Measurements from ENCODE around the gene RSPO4.

Gene RSPO4

DNA sequence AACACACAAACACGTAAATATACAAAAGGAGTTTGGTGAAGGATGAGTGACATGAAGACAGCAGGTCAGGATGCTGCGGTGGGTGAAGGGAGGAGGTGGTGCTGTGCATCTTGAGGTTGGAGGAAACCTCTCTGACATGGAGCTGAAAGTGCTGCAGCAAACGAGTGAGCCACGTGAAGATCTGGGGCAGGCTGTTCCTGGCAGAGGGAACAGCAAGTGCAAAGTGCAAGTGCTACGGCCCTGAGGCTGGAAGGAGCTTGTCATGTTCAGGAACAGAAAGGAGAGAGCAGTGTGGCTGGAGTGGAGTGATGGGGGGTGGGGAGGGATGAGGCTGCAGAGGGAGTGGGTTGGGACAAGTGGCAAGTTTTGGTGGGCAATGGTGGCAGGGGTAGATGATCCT, 61.2 kb downstream of the RSPO4 start:
- no peak for DNase-seq

DNA sequence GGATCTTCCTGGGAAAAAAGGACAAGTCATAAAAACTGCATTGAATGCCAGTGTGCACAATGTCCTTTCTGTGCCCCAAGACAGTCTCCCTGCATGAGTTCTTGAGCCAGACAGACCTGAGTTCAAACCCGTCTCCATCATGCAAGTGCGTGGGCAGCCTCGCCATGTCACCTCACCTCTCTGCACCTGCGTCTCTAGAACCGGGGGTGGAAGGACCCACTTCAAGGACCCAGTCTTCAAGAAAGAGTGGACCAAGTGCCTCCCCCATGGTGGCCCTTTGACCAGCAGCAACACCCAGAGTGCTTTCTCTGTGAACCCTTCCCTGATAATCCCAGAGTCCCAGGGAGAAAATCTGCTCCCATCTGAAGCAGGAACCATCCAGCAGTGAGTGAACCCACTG, 62.5 kb downstream of the RSPO4 start:
- DNase-seq, result no peak

DNA sequence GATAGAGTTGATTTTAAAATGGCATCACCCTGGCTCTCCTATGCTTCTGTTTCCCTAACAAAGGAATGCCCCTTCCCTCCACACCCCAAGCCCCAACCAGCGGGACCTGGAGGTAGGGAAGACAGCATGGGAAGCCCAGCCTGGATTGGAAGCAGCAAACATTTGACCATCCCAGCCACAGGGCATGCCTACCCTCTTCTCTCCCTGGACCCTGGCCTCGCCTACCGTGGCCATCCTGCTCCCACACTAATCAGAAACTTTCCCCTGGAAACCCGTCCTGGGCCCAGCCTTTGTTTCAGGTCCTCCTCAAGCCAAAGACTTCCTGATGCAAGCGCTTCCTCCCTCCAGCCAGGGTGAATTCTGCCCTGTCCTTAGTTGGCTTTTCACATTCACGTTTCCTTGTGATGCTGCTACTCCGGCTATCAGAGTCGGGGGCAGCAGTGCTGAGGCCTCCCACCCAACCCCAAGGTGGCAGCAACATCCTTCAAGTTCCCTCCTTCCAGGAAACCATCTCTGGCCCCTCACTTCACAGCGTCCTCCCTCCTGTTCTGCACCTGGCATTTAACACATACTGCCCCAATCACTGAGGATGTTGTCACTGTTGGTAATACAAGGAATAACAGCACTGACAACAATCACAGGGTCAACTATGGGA, 67.8 kb downstream of the RSPO4 start:
- no peak for DNase-seq

DNA sequence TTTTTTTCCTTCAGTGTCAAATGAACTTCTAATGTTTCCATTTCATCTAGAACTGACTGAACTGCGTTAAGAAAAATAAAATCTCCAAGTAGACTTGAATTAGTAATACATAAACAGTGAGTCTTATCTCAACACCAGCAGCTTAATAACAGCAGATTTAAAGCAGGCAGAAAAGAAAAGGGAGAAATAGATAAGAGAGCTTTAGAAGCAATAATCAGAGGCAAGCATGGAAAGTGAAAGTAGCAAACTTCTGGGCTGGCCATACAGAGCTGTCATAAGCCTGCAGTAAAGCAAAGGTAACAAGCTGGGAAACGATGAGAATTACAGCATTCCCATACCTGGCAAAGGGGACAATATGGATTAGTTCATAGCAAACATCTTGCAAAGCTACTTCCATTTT, 69.1 kb downstream of the RSPO4 start:
- no peak for DNase-seq

DNA sequence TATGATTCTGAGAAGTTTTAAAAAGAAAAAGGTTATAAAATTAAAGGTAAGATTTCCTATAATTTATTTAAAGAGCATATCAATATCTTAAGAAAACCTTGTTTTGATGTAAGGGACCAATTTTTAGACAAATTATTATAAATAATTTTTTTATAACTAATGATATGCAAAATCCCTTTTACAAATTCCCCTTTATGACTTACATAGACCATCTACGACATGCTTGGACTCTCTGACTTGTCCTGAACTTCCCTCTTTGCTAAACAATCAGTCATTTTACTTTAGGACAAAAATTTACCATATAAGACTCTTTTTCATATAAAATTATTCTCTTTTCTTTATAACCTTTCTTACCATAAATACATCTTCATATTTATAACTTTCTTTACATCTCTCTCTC, 70.7 kb downstream of the RSPO4 start:
- DNase-seq, result no peak

DNA sequence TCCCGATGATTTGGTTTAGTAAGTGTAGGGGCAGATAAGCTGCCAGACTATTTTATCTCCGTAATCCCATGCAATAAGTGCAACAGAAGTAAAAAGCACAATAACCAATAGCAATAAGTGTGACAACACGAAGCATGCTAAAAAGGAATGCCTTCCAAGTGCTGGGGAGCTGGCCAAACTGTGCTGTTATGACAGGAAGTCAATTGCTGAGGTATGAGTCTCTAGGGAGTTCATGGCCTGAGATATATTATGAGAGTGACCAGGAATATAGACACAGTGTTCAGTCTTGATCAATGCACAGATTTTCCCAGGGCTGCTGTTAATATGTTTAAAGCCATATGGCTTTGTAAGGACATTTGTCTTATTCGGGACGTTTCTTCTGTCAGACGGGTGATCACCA, 75.4 kb downstream of the RSPO4 start:
- DNase-seq, result no peak

DNA sequence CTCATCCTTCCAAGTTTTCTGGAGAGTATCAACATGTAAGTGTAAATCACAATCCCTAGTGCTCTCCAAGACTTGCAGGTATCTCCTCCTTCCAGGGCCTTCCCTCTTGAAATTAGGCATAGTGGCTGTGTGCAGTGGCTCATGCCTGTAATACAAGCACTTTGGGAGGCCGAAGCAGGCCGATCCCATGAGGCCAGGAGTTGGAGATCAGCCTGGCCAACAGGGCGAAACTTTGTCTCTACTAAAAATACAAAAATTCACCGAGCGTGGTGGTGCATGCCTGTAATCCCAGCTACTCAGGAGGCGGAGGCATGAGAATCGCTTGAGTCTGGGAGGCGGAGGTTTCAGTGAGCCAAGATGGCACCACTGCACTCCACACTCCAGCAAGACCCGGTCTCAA, 76.6 kb downstream of the RSPO4 start:
- DNase-seq, result no peak

DNA sequence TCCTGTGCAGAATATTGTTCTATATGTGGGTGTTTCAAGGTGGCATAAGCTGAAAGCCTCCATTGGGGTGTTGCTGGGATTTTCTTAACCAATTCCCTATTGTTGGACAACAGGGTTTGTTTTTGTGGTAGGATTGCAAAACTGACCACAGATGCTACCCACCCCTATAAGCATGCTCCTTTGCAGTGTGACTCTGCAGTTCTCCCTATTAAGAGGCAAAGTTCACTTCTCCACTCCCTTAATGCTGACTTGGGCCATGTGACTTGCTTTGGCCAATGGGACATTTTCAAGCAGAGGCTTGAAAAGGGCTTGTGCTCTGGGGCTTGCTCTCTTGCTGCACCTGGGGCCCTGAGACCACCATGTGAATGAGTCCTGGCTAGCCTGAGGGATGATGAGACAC, 77.5 kb downstream of the RSPO4 start:
- DNase-seq, result no peak

DNA sequence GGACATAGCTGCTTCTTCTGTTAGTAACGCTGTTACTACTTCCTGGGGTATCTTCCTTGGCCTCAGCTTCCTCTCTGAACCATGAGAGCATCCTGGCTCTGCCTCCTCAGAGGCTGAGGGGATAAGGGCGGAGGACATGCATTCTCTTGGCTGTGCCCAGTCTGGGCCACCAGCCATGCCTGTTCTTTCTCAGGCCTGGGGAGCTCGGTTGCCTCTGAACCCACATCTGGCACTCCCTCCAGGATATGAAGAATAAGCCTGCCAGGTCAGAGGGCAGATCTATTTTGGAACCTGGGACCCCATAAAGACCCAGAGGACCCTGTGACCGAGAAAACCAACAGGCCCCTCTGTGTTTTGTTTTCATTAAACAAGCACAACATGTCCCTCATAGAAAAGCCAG, 79.3 kb downstream of the RSPO4 start:
- DNase-seq, result no peak

DNA sequence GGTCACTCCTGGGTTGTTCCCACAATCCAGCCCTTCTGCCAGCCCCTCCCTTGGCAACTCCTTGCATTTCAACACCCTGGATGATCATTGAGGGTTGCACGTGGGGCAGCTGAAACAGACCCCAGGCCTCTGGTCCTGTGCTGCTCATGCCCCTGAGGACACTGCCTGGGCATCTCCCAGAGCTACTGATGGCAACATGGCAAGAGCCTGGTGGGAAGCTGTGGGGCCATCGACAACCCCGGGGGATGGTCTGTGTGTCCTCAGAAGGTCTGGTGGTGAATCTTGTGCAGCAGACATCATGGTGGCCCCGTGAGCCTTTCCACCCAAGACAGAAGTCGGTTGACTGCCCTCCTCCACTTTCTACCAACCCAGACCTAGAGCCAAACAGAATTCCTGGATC, 81.0 kb downstream of the RSPO4 start:
- no peak for DNase-seq

DNA sequence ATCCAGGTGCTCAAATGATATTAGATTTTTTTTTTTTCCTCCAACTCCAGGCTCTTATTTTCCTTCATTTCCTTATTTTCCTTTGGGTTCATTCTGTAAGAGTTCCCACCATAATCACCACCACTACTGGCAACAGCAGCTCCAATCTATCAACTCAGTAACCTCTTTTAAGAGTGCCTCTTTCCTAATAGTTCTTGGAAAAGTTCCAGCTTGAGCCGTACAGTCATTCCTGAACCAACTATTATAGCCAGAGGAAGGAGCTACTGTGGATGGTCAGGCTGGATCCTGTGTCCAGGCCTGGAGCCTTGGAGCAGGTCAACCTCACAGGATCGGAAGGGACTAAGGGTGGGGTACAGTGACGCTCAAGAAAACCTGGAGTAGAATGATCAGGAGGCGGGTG, 81.8 kb downstream of the RSPO4 start:
- no peak for DNase-seq

DNA sequence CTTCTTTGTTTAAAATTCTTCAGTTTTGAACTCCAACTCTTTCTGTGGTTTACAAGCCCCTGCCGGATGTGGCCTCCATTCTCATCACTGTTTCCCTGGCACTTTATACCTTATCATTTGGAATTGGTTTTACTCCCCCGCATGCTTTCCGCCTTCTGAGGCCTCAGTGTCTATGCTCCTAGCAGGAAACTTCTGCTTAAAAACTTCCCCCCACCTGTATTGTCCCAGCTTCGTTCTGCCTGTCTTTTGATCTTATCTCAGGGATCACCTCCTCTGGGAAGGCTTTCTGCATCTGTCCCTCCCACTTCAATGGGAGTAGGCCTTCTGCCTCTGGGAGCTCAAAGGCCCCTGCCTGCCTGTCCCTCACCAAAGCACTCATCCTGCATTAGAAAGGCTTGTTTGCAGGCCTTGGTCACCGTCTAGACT, 82.6 kb downstream of the RSPO4 start:
- DNase-seq, result no peak

DNA sequence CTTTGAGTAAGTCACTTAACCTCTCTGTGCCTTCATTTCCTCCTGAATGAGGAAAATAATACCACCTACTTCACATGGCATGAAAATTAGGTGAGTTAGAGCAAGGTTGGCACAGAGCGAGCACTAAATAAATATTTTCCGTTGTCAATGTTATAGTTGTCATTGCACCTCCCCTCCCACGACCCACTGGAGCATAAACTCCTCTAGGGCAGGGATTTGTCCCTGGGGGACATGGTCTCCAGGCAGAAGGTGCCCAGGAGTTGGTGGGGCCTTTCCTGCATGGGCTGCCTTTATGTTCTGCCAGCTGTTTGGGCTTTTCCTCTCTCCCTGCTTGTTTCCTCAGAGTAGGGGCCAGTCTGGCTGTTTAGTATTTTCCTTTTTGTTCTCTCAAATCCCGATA, 84.7 kb downstream of the RSPO4 start:
- DNase-seq, result no peak

DNA sequence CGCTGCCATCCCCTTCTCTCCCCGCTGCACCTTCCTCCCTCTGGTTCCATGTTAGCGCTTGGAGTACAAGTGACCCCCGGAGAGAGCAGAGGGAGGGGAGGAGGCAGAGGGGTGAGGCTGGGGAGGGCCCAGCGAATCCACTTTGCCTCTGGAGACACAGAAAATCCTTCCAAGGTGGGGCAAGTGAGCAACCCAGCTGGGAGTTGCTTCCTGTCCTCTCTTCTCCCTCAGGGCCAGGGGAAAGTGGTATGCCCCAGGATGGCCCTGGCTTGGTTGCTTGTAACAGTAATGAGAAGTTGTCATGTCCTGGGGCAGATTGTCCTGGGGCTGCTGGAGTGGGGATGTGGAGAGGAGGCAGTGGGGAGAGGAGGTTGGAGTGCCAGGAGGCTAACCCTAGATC, 85.3 kb downstream of the RSPO4 start:
- DNase-seq, result no peak

DNA sequence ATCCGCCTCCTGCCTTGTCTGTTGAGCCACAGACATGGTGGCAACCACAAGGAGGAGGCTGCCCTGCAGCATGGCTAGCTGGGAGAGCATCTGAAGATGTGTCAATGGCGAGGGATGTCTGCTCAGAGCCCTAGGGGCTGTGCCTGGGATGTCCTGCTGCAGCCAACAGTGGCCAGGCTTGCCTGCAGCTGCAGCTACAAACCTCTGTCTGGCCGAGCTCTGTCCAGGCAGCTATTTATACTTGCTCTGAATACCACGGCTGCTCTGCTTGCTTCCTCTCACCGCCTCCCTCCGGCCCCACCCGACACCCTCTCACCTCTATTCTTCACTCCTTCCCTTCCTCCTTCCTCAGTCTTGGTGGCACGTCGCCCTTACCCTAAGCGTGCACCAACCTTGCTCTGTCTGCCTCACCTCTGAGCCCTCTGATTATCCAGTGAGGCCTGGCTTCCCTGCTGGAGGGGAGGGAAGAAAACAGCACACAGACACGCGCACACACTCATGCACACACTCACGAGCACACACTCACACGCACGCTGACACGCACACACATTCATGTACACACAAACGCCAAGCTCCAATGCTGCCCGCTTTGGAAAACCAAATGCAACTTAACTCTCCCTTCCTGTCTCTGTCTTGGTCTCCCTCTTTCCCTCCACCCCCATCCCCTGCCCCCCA, 85.8 kb downstream of the RSPO4 start, which contains the start of gene ANGPT4:
ANGPT4 (minus strand) TSS at position 210 of the 675 bp plus-strand sequence; CDS start at position 90, 120 bp downstream.
- DNase-seq, result no peak

DNA sequence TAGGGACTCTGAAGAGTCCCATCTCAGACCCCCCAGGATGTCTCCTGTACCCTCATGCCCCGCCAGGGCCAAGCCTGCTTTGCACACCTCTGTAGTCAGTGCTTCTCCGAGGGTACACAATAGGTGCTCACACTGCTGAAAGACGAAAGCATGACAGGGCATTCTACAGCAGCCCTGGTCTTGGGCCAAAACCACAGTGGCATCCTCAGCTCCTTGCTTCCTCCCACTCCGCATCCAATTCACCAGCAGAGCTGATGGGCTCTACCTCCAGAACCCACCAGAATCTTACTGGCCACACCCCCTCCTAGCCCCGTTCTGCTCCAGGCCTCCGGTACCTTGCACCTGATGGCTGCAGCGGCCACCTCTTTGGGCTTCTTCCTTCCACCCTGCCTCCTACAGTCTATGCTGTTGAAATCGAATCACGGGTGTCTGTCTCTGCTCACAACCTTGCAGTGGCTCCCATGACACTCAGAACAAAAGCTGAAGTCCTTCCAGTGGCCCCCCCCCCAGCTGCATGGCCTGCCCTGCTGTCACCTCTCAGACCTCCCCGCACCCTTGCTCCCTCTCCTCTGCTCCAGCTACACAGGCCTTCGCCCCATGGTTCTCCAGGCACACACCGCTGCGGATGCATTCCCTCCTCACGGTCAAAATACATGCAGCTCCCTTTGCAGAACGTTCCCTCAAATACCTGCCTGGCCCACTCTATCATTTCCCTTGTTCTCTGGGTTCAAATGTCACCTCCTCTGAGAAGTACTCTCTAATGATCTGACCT, 87.2 kb downstream of the RSPO4 start:
- no peak for DNase-seq

DNA sequence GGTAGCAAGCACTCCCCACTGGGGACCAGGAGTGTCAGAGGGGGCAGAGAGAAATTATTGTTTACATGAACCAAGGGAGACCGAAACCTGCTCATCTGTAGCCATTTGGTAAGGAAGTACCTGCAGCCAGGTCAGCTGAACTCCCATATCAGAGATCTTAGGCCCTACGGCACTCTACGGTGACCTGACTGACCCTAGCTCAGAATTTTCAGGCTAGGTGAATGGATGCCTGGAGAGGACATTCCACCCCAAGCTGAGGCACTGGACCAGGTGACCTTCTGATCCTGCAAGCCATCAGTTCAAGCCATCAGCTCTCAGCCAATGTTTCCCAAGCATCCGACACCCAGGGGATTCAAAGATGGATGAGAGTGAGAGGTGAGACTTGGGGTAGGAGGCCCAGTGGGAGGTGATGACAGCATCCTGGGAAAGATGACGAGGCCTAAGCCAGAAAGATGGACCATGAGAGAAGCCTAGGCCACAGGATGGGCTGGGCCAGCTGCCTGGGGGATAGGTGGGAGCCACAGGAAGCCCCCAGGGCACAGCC, 88.7 kb downstream of the RSPO4 start:
- no peak for DNase-seq

DNA sequence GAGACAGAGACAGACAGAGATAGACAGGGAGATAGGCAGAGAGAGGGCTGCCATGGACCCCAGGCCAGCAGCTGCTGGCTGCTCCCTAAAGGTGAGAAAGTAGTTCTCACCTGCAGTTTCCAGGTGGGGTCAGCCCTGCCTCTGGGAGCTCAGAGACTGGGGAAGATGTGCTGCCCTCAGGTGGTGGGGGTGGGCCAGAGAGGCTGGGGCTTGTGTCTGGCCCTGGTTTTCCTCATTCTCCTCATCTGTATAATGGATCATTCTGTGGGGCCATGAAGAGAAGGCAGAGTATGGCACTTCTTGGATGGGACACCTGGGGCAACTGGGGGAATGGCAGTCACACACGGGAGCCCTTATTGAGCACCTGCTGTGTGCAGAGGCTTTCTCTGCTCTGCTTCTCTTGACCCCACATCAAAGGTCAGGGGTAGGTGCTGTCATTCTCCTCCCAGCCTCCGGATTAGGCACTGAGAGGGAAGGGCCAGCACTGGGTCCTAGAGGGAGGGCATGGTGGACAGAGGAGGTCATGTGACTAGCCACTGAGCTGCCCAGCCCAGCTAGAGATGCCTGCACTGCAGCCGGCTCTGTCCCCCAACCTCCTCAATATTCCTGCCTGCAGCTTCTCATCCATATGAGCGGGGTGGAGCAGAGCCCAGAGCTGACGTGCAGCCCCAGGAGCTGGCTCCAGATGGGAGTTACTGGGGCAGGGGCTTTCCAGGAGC, 90.1 kb downstream of the RSPO4 start:
- DNase-seq, result no peak

DNA sequence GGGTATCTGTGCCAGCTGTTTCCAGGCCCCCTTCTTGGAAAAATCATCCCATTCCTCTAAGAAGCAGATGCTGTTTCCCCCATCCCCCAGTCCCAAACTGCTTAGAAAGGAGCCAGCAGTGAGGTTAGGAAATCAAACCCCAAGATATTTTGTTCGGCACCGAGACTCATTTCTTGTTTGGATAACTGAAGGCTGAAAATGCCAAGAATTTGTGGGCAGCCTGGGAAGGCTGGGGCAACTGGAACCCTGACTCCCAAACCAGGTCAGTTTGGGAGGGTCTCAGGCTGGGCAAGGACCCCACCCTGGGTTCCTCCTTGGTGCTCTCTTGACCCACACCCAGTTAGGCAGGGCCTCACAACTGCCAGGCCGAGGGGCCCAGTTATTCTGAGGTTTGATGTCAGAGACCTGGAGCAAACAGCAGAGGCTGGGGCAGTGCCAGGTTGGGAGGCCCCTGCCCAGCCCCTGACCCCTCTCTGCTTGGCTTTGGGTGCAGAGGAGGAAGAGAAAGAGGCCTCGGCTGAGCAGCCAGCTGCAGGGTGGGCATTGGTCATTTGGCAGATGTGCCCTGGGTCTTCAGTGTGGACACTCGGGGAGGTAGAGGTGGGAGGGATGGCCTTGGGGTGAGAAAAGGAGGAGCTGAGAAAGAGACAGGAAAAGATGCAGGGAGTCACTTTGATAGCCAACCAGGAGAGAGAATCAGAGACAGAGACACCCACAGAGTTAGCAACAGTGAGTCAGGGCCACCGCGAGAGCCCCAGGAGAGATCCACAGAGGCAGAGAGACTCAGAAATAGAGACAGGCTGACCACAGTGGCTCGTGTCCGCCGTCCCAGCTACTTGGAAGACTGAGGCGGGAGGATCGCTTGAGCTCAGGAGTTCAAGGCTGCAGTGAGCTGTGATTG, 91.0 kb downstream of the RSPO4 start:
- DNase-seq, result no peak

DNA sequence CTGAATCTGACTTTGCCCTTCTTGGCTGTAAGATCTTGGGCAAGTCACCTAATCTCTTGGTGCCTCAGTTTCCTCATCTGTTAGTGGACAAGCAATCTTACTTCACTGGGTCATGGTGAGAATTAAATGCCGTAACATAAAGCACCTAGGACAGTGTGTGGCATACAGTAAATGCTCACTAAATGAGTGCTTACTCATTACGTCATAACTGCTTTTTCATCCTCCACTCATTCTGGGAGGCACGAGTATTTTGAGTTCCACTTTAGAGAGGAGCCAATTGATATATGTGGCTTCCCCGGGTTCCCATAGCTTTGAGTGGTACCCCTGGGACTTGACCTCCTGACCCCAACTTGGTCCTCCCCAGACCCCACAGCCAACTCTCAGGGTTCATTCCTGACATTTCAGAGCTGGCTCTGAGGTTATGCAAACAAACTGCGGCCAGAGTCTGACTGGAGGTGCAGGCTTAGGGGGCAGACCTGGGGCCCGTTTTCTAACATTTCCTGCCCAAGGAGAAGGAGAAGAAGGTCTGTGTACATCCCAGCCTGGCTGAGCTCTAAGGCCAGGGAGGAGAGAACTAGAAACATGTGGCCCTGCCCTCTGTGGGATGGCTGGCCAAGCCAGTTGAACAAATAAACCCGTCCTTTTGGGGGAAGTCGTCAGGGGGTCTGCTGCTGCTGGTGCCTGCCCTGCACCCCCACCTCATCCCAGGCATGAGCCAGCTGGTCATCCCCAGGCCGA, 91.8 kb downstream of the RSPO4 start:
- no peak for DNase-seq

DNA sequence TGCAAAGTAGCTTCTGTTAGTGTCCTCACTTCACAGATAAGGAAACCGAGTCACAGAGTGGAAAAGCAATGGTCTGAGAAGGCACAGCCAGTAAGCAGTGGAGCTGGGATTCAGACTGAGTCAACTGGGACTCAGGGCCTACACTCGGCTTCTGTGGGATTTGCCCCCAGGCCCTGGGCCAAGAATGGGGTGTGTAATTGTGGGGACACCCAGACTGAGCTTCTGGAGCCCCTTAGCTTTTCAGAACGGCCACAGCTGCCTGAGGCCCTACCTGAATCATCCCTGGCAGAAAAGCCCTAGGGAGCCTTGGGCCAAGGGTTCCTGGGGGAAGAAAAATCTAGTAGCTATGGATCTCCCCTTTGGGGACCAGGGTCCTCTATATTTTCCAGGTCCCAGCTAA, 92.5 kb downstream of the RSPO4 start:
- no peak for DNase-seq
